Measurements from ENCODE around the gene DNAH1. TPM values are rescaled to one million over a fixed set of nuclear protein-coding genes. Genes with fewer than 3 reads are reported as not detected.

Gene DNAH1
- total and polyA plus RNA-seq, 2 of the 13 experiments (the other 11 are each of a cell fraction or from before 2014, with no cell fraction given), result 0.64 to 3.5 TPM

DNA sequence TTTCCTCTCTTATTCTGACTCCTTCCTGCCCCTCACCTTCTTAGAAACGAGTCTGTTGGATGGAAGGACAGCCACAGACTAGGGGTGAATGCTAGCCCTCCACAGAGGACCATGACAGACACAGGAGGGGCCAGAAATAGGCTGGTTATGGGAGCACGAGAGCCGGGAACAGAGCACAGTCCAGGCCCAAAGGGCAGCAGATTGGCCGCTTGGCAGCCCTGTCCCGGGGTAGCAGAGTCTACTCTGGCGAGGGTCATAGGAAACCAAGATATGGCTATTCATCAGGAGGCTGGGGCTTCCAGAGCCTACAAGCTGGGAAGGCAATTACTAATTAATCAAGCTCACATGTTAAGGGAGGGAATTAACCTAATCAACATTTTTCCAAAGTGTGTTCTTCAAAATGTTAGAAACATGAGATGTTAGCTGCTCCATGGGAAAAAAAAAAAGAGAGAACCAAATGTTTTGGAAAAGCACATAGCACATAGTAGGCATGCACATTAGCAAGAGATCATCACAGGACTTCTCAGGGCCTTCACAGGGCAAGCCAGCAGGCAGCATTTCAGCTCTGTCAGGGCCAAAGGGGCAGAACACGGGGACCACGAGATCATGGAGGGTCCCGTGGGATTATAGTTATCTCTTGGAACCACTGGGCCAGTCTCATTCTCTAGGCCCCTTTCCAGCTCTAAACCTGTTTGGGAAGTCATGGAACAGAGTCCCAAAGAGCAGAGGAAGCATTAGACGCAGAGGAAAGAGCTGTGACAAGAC, 115.5 kb downstream of the DNAH1 start:
- Histone ChIP-seq H2AFZ (ENCODE audit: low read length) (no peak overlapping the region), H3K36me3 (replicated peaks in 1 of 2; ENCODE audit: control insufficient read depth in 1 of 2, insufficient read depth in 2 of 2, low read length in 2 of 2) (no peaks in the 10 kb centered on the region), H3K27me3 (ENCODE audit: control insufficient read depth in 1 of 2, insufficient read depth in 2 of 2, low read length in 2 of 2) (no peaks in the 10 kb centered on the region), H3K9ac (ENCODE audit: insufficient read depth, low read depth, low read length) (no peak overlapping the region), H3K4me2 (ENCODE audit: low read depth, low read length) (peak overlapping the region; percentile 5; the same call in 1 of the 2 replicates), H4K20me1 (ENCODE audit: insufficient read depth, low read length) (no peaks in the 10 kb centered on the region), H3K4me3 (replicated peaks in 1 of 3; ENCODE audit: insufficient read depth in 1 of 3, low read depth in 2 of 3, low read length in 3 of 3) (no peak overlapping the region), H3K79me2 (ENCODE audit: insufficient read depth, low read length) (no peaks in the 10 kb centered on the region), H3K27ac (ENCODE audit: extremely low read length, insufficient read depth, low read length) (no peak overlapping the region), H3K4me1 (ENCODE audit: insufficient read depth, low read length) (peaks cover 66% of the 10 kb centered on the region), H3K9me3 (ENCODE audit: low read length) (no peaks in the 10 kb centered on the region)
- DNase-seq (ENCODE audit: low spot score), result no peak
- no peak for FAIRE-seq
- ATAC-seq, result no peak
- ChIA-PET POLR2A (interaction anchor here (0.8 to 1.4 kb wide), 3 partner anchors 12 to 15 kb away, joined by 3 to 4 read pairs (median 4); partner anchors contain the start of gene SEMA3G), CTCF (ENCODE audit: low intra/inter-chr PET ratio, low total read pairs) (no interaction called here)
- intact Hi-C loops (cut with micrococcal nuclease; ENCODE audit: unreplicated experiment) (no loop called here), in situ Hi-C loops (cut with HindIII; ENCODE audit: extremely low pct_ligation_motif_present, low pct_unique_long_range_greater_than_20kb) (no loop called here)
- WGBS (ENCODE audit: low lambda C conversion rate), result 52% methylated on average over 9 of the region's 10 CpGs
- no TSS peak for BruUV-seq (replicated peaks)
- TF ChIP-seq, protein P1, sequence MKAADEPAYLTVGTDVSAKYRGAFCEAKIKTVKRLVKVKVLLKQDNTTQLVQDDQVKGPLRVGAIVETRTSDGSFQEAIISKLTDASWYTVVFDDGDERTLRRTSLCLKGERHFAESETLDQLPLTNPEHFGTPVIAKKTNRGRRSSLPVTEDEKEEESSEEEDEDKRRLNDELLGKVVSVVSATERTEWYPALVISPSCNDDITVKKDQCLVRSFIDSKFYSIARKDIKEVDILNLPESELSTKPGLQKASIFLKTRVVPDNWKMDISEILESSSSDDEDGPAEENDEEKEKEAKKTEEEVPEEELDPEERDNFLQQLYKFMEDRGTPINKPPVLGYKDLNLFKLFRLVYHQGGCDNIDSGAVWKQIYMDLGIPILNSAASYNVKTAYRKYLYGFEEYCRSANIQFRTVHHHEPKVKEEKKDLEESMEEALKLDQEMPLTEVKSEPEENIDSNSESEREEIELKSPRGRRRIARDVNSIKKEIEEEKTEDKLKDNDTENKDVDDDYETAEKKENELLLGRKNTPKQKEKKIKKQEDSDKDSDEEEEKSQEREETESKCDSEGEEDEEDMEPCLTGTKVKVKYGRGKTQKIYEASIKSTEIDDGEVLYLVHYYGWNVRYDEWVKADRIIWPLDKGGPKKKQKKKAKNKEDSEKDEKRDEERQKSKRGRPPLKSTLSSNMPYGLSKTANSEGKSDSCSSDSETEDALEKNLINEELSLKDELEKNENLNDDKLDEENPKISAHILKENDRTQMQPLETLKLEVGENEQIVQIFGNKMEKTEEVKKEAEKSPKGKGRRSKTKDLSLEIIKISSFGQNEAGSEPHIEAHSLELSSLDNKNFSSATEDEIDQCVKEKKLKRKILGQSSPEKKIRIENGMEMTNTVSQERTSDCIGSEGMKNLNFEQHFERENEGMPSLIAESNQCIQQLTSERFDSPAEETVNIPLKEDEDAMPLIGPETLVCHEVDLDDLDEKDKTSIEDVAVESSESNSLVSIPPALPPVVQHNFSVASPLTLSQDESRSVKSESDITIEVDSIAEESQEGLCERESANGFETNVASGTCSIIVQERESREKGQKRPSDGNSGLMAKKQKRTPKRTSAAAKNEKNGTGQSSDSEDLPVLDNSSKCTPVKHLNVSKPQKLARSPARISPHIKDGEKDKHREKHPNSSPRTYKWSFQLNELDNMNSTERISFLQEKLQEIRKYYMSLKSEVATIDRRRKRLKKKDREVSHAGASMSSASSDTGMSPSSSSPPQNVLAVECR (CRISPR knock-in tag; IDR thresholded peaks at IDR 0.05; ENCODE audit: borderline replicate concordance), result no peak
- TF ChIP-seq ZKSCAN1 (IDR thresholded peaks at IDR 0.05; ENCODE audit: low read length), result peak; percentile 91
- TF ChIP-seq, protein P2, sequence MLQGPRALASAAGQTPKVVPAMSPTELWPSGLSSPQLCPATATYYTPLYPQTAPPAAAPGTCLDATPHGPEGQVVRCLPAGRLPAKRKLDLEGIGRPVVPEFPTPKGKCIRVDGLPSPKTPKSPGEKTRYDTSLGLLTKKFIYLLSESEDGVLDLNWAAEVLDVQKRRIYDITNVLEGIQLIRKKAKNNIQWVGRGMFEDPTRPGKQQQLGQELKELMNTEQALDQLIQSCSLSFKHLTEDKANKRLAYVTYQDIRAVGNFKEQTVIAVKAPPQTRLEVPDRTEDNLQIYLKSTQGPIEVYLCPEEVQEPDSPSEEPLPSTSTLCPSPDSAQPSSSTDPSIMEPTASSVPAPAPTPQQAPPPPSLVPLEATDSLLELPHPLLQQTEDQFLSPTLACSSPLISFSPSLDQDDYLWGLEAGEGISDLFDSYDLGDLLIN (CRISPR knock-in tag; IDR thresholded peaks at IDR 0.05; ENCODE audit: borderline replicate concordance), result no peak
- TF ChIP-seq ZFP62 (CRISPR knock-in tag; IDR thresholded peaks at IDR 0.05), result no peak
- TF ChIP-seq ZKSCAN8 (CRISPR knock-in tag; IDR thresholded peaks at IDR 0.05; ENCODE audit: borderline replicate concordance), result no peak
- TF ChIP-seq, protein P3, sequence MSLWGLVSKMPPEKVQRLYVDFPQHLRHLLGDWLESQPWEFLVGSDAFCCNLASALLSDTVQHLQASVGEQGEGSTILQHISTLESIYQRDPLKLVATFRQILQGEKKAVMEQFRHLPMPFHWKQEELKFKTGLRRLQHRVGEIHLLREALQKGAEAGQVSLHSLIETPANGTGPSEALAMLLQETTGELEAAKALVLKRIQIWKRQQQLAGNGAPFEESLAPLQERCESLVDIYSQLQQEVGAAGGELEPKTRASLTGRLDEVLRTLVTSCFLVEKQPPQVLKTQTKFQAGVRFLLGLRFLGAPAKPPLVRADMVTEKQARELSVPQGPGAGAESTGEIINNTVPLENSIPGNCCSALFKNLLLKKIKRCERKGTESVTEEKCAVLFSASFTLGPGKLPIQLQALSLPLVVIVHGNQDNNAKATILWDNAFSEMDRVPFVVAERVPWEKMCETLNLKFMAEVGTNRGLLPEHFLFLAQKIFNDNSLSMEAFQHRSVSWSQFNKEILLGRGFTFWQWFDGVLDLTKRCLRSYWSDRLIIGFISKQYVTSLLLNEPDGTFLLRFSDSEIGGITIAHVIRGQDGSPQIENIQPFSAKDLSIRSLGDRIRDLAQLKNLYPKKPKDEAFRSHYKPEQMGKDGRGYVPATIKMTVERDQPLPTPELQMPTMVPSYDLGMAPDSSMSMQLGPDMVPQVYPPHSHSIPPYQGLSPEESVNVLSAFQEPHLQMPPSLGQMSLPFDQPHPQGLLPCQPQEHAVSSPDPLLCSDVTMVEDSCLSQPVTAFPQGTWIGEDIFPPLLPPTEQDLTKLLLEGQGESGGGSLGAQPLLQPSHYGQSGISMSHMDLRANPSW (CRISPR knock-in tag; IDR thresholded peaks at IDR 0.05; ENCODE audit: borderline replicate concordance), result no peak
- TF ChIP-seq, protein P4, sequence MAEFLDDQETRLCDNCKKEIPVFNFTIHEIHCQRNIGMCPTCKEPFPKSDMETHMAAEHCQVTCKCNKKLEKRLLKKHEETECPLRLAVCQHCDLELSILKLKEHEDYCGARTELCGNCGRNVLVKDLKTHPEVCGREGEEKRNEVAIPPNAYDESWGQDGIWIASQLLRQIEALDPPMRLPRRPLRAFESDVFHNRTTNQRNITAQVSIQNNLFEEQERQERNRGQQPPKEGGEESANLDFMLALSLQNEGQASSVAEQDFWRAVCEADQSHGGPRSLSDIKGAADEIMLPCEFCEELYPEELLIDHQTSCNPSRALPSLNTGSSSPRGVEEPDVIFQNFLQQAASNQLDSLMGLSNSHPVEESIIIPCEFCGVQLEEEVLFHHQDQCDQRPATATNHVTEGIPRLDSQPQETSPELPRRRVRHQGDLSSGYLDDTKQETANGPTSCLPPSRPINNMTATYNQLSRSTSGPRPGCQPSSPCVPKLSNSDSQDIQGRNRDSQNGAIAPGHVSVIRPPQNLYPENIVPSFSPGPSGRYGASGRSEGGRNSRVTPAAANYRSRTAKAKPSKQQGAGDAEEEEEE (CRISPR knock-in tag; IDR thresholded peaks at IDR 0.05; ENCODE audit: borderline replicate concordance), result no peak
